GM21526 (cell line): Measurements from ENCODE around the gene CDIPT.
A peak's percentile ranks its signal among the peaks of the same experiment; 100 is the strongest.
"Not testable (repeated sequence)": the region's sequence is repeated elsewhere in the genome, so short reads cannot be mapped to it uniquely, and the experiment has no call there.

Experiments used
- ATAC-seq: cut with Tn5 transposase; IDR thresholded peaks from one replicate; pipeline ENCODE4 v1.9.1; 2021; ENCODE audit warnings: moderate library complexity; ENCODE audit not compliant: unreplicated experiment, low FRiP score

CDIPT gene, protein sequence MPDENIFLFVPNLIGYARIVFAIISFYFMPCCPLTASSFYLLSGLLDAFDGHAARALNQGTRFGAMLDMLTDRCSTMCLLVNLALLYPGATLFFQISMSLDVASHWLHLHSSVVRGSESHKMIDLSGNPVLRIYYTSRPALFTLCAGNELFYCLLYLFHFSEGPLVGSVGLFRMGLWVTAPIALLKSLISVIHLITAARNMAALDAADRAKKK

GRCh38 chr16:29862884-29863668, at the start of gene CDIPT:
CDIPT (minus strand) TSS chr16:29863226; CDS start chr16:29862857, 369 bp downstream.
- ATAC-seq: peak; percentile 90

- no peak for ATAC-seq
Measured at GRCh38 chr16:29912087-29912486, 49.1 kb upstream of the CDIPT start.

DNA sequence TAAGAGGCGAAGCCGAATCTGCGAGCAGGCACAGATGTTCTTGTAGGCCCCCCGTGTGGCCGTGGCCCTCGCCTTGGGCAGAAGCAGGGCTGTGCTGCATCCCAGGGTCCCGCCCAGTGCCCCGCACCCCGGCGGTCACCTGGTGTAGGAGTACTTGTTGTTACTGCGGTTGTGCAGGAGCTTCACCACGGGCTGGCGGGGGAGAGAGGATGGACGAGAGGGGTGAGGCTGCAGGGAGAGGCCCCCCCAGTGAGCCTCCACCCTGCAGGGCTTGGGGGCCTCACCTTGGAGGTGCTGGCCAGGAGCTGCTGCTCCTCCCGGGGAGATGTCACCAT, 48.6 kb upstream of the CDIPT start:
- no peak for ATAC-seq

- no peak for ATAC-seq
Measured at GRCh38 chr16:29910819-29911675, 48.0 kb upstream of the CDIPT start.

DNA sequence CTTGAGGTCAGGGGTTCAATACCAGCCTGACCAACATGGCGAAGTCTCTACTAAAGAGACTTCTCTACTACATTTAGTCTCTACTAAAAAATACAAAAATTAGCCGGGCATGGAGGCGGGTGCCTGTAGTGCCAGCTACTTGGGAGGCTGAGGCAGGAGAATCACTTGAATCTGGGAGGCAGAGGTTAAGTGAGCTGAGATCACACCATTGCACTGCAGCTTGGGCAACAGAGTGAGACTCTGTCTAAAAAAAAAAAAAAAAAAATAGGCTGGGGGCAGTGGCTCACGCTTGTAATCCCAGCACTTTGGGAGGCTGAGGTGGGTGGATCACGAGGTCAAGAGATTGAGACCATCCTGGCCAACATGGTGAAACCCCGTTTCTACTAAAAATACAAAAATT, 46.8 kb upstream of the CDIPT start:
- ATAC-seq: not testable (repeated sequence)

DNA sequence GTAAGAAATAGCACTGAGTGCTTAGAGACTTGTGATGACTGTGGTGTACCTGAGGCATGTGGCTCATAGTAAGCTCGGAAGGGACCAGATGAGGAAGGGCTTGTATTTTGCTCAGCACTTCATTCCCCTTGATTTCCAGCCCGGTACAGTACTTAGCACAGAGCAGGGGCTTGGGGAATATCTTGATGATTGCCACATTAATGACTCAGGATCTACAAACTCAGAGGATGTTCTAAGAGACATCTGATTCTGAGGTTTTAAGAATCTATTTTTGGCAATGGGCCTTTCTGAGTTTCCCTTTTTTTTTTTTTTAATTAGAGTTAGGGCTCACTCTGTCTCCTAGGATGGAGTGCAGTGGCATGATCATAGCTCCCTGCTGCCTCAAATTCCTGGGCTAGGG, 46.4 kb upstream of the CDIPT start:
- ATAC-seq: no peak

GRCh38 chr16:29908719-29909220, 45.7 kb upstream of the CDIPT start:
- no peak for ATAC-seq

GRCh38 chr16:29907973-29908372, 44.9 kb upstream of the CDIPT start:
- no peak for ATAC-seq

DNA sequence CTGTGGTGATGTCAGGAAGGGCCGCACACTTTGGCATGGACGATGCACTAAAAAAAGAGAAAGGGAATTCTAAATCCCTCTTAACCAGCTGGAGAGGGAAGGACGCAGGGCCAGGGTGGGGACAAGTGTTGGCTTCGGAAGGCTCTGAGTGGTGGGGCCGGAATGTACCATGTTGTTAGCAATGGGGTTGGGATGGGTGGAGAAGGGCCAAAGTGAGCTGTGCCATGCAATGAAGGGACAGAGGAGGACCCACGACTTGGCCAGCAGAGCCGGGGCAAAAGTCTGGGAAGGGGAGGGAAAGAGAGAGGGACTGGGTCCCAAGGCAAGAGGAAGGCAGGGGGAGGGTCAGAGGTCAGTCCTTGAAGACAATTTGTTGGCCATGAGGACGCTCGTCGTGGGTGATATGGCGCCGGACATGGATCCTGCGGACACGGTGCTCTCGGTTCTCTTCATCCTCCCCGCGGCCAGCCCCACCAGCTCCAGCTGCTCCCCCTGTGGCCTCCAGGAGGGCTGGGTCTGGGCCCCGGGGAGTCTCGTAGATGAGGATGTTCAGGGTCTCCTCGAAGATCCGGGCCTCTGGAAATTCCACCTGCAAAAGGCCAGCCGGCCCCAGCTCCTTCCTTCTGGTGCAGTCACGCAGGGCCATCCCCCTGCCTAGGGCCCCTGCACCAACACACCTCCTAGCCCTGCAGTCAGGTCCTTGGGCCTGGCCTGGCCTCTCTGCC, 43.7 kb upstream of the CDIPT start:
- no peak for ATAC-seq

GRCh38 chr16:29905668-29906067, 42.6 kb upstream of the CDIPT start:
- no peak for ATAC-seq

- no peak for ATAC-seq
Measured at GRCh38 chr16:29904947-29905346, 41.9 kb upstream of the CDIPT start.

GRCh38 chr16:29903590-29903989, 40.6 kb upstream of the CDIPT start:
- no peak for ATAC-seq

- no peak for ATAC-seq
Measured at GRCh38 chr16:29901607-29901945, 38.5 kb upstream of the CDIPT start.

DNA sequence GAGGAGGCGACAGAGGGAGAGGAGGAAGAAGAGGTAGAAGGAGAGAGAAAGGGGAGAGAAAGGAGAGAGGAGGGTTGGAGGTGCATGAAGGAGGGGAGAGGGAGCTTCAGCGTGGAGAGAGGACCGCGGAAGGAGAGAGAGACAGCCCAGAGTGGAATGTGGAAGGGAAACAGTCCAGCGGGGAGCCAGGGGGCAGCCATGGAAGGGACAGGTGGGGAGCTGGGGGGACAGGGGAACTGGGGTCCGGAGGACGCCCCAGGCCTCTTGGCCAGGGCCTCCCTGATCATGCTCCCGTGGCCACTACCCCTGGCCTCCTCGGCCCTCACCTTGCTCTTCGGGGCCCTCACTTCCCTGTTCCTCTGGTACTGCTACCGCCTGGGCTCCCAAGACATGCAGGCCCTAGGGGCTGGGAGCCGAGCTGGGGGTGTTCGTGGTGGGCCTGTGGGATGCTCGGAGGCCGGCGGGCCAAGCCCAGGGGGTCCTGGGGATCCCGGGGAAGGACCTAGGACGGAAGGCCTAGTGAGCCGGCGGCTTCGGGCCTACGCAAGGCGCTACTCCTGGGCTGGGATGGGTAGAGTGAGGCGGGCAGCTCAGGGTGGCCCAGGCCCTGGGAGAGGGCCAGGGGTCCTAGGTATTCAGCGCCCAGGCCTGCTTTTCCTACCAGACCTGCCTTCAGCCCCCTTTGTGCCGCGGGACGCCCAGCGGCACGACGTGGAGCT, 38.0 kb upstream of the CDIPT start:
- no peak for ATAC-seq

GRCh38 chr16:29900102-29900887, 37.3 kb upstream of the CDIPT start, which contains the start of gene ASPHD1:
ASPHD1 (plus strand) TSS chr16:29900488; CDS start chr16:29900972, 484 bp downstream.
- ATAC-seq: peak; percentile 62

DNA sequence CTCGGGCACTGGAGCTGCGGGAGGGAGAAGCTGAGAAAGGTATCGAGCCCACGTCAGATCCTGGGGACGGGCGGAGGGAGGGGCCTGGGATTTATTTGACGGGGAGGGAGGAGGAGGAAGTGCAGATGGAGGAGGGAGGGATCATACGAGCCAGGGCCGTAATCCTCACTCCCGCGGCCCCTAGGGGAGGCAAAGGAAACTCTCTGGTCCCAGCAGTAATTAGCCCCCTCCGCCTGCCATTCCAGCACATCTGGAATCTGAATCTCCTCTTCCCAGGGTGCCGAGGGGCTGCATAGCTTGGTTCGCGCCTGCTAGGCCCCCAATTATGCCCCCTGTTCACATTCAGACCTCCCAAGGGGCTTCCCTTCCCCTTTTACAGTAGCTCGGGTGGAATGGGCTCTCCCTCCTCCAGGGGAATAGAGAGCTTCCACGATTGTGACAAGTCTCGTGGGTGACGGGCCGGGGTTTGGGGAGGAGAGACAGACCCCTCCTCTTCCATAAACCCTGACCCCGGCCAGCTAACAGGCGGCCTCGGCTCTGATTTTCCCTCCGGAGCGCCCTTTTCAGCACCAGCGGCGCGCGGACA, 36.6 kb upstream of the CDIPT start, which contains the start of gene SEZ6L2:
Gene SEZ6L2, minus strand, starts transcription at position 35 of the 586 bp plus-strand sequence. CDS start 531 bp downstream, outside the sequence.
- no peak for ATAC-seq

DNA sequence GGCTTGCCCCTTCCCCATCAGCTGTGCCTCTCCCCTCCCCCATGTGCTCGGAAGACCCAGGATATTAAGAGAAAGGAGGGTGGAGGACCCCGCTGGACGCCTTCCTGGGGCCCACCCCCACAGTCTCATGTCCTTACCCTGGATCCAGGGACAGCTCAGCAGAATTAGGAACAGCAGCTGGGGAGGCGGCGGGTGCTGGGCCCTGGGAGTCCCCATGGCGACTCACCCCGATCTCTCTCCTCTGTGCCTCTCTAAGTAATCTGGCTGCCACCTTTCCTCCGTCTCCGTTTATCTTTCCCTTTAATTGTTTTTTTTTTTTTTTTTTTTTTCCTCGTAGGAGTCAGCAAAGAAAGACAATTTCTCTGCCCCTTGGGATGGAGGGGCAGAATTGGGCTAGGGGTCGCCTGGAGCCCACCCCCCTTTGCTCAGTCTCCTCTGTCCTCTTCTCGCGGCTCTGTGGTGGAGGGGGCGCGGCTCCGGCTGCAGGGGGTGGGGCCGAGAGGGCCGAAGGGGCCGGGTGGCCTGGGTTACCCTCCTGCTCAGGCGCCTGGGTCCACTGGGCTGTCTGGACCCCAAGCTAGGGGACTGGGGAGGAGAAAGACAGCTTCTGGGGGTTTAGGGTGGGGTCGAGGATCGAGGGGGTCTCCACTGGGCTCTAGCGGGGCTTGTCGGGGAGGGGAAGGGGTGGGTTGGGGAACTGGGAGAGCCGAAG, 35.9 kb upstream of the CDIPT start:
- ATAC-seq: no peak
